ENCODE measurements around the gene NPAS4.

Gene NPAS4

DNA sequence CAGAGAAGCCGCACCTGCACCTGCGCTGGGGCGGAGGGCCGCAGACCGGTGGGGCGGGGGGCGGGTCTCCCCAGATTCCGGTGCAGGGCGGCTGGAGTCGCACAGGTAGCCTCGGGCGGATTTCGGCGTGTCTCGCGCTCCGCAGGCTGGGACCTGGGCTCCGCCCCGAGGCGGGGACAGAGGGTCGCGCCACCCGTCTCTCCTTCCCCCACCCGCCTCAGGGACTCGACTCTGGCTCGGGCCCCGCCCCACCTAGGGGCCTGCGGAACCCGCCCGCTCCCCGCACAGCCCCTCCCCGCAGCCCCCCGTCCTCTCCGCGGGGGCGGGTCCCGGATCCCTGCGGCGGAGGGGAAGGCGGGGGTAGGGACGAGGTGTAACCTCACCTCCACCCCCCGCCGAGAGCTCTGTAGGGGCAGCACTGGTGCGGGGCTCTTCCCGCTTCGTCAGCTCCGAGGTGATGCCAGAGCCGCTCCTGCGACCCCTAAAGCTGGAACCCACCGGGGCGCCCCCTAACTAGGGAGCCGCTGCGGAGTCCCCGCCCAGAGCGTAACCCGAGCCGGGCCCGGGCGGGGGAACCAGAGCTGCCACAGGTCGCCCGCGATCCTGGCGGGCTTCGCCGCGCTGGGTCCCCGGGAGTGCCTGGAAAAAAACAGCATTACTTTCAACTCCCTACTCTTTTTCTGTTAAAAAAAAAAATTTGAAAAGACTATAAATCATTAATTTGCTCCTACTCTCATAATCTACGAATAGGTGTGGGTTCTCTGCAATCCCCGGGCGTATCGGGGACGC lies 49.0 kb upstream of the NPAS4 start, which contains the start of gene SLC29A2 (continued):
- TF ChIP-seq ZNF561 (tag by site-specific recombination; IDR thresholded peaks at IDR 0.05; ENCODE audit: borderline replicate concordance) = peak; percentile 12; the same call in 1 of the 2 replicates
- peak; percentile 92 for TF ChIP-seq ZEB2 (tag by site-specific recombination; IDR thresholded peaks at IDR 0.05)
- TF ChIP-seq ZSCAN23 (tag by site-specific recombination; IDR thresholded peaks at IDR 0.05) = no peak
- peak; percentile 72 for TF ChIP-seq KLF10 (tag by site-specific recombination; IDR thresholded peaks at IDR 0.05)
- TF ChIP-seq ZNF404 (tag by site-specific recombination; IDR thresholded peaks at IDR 0.05) = no peak
- TF ChIP-seq KLF7 (tag by site-specific recombination; IDR thresholded peaks at IDR 0.05; ENCODE audit: borderline replicate concordance) = no peak; the same call in 1 of the 2 replicates
- TF ChIP-seq ZFP41 (tag by site-specific recombination; IDR thresholded peaks at IDR 0.05; ENCODE audit: borderline replicate concordance) = no peak
- peak; percentile 92 for TF ChIP-seq ZNF423 (tag by site-specific recombination; IDR thresholded peaks at IDR 0.05)
- TF ChIP-seq ZNF529 (tag by site-specific recombination; IDR thresholded peaks at IDR 0.05; ENCODE audit: insufficient replicate concordance) = no peak
- no peak for TF ChIP-seq ZNF830 (tag by site-specific recombination; IDR thresholded peaks at IDR 0.05; ENCODE audit: low read depth)
- TF ChIP-seq ZBTB8A (tag by site-specific recombination; IDR thresholded peaks at IDR 0.05) = no peak
- TF ChIP-seq, protein P1, sequence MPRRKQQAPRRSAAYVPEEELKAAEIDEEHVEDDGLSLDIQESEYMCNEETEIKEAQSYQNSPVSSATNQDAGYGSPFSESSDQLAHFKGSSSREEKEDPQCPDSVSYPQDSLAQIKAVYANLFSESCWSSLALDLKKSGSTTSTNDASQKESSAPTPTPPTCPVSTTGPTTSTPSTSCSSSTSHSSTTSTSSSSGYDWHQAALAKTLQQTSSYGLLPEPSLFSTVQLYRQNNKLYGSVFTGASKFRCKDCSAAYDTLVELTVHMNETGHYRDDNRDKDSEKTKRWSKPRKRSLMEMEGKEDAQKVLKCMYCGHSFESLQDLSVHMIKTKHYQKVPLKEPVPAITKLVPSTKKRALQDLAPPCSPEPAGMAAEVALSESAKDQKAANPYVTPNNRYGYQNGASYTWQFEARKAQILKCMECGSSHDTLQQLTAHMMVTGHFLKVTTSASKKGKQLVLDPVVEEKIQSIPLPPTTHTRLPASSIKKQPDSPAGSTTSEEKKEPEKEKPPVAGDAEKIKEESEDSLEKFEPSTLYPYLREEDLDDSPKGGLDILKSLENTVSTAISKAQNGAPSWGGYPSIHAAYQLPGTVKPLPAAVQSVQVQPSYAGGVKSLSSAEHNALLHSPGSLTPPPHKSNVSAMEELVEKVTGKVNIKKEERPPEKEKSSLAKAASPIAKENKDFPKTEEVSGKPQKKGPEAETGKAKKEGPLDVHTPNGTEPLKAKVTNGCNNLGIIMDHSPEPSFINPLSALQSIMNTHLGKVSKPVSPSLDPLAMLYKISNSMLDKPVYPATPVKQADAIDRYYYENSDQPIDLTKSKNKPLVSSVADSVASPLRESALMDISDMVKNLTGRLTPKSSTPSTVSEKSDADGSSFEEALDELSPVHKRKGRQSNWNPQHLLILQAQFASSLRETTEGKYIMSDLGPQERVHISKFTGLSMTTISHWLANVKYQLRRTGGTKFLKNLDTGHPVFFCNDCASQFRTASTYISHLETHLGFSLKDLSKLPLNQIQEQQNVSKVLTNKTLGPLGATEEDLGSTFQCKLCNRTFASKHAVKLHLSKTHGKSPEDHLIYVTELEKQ (tag by site-specific recombination; IDR thresholded peaks at IDR 0.05; ENCODE audit: borderline replicate concordance) = no peak
- TF ChIP-seq, protein P2, sequence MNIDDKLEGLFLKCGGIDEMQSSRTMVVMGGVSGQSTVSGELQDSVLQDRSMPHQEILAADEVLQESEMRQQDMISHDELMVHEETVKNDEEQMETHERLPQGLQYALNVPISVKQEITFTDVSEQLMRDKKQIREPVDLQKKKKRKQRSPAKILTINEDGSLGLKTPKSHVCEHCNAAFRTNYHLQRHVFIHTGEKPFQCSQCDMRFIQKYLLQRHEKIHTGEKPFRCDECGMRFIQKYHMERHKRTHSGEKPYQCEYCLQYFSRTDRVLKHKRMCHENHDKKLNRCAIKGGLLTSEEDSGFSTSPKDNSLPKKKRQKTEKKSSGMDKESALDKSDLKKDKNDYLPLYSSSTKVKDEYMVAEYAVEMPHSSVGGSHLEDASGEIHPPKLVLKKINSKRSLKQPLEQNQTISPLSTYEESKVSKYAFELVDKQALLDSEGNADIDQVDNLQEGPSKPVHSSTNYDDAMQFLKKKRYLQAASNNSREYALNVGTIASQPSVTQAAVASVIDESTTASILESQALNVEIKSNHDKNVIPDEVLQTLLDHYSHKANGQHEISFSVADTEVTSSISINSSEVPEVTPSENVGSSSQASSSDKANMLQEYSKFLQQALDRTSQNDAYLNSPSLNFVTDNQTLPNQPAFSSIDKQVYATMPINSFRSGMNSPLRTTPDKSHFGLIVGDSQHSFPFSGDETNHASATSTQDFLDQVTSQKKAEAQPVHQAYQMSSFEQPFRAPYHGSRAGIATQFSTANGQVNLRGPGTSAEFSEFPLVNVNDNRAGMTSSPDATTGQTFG (tag by site-specific recombination; IDR thresholded peaks at IDR 0.05; ENCODE audit: borderline replicate concordance) = no peak
- TF ChIP-seq, protein P3, sequence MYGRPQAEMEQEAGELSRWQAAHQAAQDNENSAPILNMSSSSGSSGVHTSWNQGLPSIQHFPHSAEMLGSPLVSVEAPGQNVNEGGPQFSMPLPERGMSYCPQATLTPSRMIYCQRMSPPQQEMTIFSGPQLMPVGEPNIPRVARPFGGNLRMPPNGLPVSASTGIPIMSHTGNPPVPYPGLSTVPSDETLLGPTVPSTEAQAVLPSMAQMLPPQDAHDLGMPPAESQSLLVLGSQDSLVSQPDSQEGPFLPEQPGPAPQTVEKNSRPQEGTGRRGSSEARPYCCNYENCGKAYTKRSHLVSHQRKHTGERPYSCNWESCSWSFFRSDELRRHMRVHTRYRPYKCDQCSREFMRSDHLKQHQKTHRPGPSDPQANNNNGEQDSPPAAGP (tag by site-specific recombination; IDR thresholded peaks at IDR 0.05) = peak; percentile 60
- TF ChIP-seq, protein P4, sequence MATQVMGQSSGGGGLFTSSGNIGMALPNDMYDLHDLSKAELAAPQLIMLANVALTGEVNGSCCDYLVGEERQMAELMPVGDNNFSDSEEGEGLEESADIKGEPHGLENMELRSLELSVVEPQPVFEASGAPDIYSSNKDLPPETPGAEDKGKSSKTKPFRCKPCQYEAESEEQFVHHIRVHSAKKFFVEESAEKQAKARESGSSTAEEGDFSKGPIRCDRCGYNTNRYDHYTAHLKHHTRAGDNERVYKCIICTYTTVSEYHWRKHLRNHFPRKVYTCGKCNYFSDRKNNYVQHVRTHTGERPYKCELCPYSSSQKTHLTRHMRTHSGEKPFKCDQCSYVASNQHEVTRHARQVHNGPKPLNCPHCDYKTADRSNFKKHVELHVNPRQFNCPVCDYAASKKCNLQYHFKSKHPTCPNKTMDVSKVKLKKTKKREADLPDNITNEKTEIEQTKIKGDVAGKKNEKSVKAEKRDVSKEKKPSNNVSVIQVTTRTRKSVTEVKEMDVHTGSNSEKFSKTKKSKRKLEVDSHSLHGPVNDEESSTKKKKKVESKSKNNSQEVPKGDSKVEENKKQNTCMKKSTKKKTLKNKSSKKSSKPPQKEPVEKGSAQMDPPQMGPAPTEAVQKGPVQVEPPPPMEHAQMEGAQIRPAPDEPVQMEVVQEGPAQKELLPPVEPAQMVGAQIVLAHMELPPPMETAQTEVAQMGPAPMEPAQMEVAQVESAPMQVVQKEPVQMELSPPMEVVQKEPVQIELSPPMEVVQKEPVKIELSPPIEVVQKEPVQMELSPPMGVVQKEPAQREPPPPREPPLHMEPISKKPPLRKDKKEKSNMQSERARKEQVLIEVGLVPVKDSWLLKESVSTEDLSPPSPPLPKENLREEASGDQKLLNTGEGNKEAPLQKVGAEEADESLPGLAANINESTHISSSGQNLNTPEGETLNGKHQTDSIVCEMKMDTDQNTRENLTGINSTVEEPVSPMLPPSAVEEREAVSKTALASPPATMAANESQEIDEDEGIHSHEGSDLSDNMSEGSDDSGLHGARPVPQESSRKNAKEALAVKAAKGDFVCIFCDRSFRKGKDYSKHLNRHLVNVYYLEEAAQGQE (tag by site-specific recombination; IDR thresholded peaks at IDR 0.05) = no peak
- no peak for TF ChIP-seq ZNF426 (tag by site-specific recombination; IDR thresholded peaks at IDR 0.05)
- no peak for TF ChIP-seq ZNF433 (tag by site-specific recombination; IDR thresholded peaks at IDR 0.05; ENCODE audit: low read depth)
- no peak for TF ChIP-seq ZNF248 (tag by site-specific recombination; IDR thresholded peaks at IDR 0.05)
- TF ChIP-seq ZNF501 (tag by site-specific recombination; IDR thresholded peaks at IDR 0.05) = peak; percentile 10; the same call in 1 of the 2 replicates
- TF ChIP-seq, protein P5, sequence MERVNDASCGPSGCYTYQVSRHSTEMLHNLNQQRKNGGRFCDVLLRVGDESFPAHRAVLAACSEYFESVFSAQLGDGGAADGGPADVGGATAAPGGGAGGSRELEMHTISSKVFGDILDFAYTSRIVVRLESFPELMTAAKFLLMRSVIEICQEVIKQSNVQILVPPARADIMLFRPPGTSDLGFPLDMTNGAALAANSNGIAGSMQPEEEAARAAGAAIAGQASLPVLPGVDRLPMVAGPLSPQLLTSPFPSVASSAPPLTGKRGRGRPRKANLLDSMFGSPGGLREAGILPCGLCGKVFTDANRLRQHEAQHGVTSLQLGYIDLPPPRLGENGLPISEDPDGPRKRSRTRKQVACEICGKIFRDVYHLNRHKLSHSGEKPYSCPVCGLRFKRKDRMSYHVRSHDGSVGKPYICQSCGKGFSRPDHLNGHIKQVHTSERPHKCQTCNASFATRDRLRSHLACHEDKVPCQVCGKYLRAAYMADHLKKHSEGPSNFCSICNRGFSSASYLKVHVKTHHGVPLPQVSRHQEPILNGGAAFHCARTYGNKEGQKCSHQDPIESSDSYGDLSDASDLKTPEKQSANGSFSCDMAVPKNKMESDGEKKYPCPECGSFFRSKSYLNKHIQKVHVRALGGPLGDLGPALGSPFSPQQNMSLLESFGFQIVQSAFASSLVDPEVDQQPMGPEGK (tag by site-specific recombination; IDR thresholded peaks at IDR 0.05) = peak; percentile 98
- no peak for TF ChIP-seq ZNF791 (tag by site-specific recombination; IDR thresholded peaks at IDR 0.05)
- peak; percentile 96 for TF ChIP-seq ZNF335 (tag by site-specific recombination; conservative IDR thresholded peaks at IDR 0.05)
- TF ChIP-seq, protein P6, sequence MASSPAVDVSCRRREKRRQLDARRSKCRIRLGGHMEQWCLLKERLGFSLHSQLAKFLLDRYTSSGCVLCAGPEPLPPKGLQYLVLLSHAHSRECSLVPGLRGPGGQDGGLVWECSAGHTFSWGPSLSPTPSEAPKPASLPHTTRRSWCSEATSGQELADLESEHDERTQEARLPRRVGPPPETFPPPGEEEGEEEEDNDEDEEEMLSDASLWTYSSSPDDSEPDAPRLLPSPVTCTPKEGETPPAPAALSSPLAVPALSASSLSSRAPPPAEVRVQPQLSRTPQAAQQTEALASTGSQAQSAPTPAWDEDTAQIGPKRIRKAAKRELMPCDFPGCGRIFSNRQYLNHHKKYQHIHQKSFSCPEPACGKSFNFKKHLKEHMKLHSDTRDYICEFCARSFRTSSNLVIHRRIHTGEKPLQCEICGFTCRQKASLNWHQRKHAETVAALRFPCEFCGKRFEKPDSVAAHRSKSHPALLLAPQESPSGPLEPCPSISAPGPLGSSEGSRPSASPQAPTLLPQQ (tag by site-specific recombination; IDR thresholded peaks at IDR 0.05) = no peak
- no peak for TF ChIP-seq ZNF266 (tag by site-specific recombination; IDR thresholded peaks at IDR 0.05; ENCODE audit: low read depth)
- TF ChIP-seq ZNF76 (tag by site-specific recombination; IDR thresholded peaks at IDR 0.05; ENCODE audit: borderline replicate concordance, low read depth) = 0 out of 2 replicates have a peak, but pooled peaks have one; percentile 54
